Measurements from ENCODE around the gene TNRC6C.

DNA sequence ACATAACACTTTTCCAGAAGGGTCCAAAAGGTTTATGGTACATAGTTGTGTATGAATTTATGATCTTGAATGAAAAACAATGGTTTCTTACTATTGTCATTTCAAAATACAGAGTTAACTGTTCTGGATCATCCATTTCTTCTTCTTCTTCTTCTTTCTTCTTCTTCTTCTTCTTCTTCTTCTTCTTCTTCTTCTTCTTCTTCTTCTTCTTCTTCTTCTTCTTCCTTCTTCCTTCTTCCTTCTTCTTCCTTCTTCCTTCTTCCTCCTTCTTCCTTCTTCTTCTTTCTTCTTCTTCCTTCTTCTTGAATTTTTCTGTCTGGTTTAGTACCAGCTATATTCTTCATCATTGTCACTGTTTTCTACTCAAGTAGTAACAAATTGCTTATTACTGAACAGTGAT, 47.8 kb downstream of the TNRC6C start:
- TF ChIP-seq POLR2A (IDR thresholded peaks at IDR 0.05; ENCODE audit: low read length), result no peak
- no peak for TF ChIP-seq GATA1 (IDR thresholded peaks at IDR 0.05; ENCODE audit: low read depth, low read length)

Measured in erythroblast (primary cell).